ENCODE data around the gene MR1.
"Not testable (repeated sequence)": the region's sequence is repeated elsewhere in the genome, so short reads cannot be mapped to it uniquely, and the experiment has no call there.

- TF ChIP-seq CTCF (conservative IDR thresholded peaks at IDR 0.05 in 1 of 2, IDR thresholded peaks at IDR 0.05 in 1 of 2; ENCODE audit: low read depth in 1 of 2, low read length in 2 of 2); EZH2 (IDR thresholded peaks at IDR 0.05; ENCODE audit: low read length, missing control alignments): not testable (repeated sequence)
These were observed 27.2 kb downstream of the MR1 start for GRCh38 chr1:181060947-181061346.
